HuH-7 (cell line): ENCODE measurements around the gene LILRB1.
"Not testable (repeated sequence)": the region's sequence is repeated elsewhere in the genome, so short reads cannot be mapped to it uniquely, and the experiment has no call there.

ENCODE experiments used
- DNase-seq: peaks from one replicate; pipeline ENCODE4 v3.0.0; 2011; ENCODE audit warnings: low spot score

Gene LILRB1

GRCh38 chr19:54624934-54625730 is 5.2 kb upstream of the LILRB1 start:
- DNase-seq: not testable (repeated sequence)

GRCh38 chr19:54626757-54627156 is 3.5 kb upstream of the LILRB1 start:
- no peak for DNase-seq

- not testable (repeated sequence) for DNase-seq
These were observed 2.4 kb upstream of the LILRB1 start for GRCh38 chr19:54627912-54628311.

- no peak for DNase-seq
These were observed 498 bp downstream of the LILRB1 start for GRCh38 chr19:54630782-54631181.

GRCh38 chr19:54631489-54632337 is 1.4 kb downstream of the LILRB1 start:
- not testable (repeated sequence) for DNase-seq

- DNase-seq: not testable (repeated sequence)
These were observed 2.2 kb downstream of the LILRB1 start for GRCh38 chr19:54632517-54632916.

GRCh38 chr19:54633401-54633800 is 3.1 kb downstream of the LILRB1 start:
- no peak for DNase-seq

GRCh38 chr19:54636081-54636480 is 5.8 kb downstream of the LILRB1 start:
- not testable (repeated sequence) for DNase-seq

- no peak for DNase-seq
These were observed 8.4 kb downstream of the LILRB1 start for GRCh38 chr19:54638683-54639082.

- not testable (repeated sequence) for DNase-seq
These were observed 12.7 kb downstream of the LILRB1 start for GRCh38 chr19:54642953-54643352.

- not testable (repeated sequence) for DNase-seq
These were observed 13.3 kb downstream of the LILRB1 start for GRCh38 chr19:54643583-54643982.

GRCh38 chr19:54644056-54644455 is 13.8 kb downstream of the LILRB1 start:
- no peak for DNase-seq

GRCh38 chr19:54646331-54646841 is 16.1 kb downstream of the LILRB1 start:
- DNase-seq: no peak

GRCh38 chr19:54648129-54648528 is 17.8 kb downstream of the LILRB1 start:
- no peak for DNase-seq

- no peak for DNase-seq
These were observed 19.9 kb downstream of the LILRB1 start for GRCh38 chr19:54650108-54650655.

- DNase-seq: peak; percentile 57
These were observed 23.0 kb downstream of the LILRB1 start for GRCh38 chr19:54653181-54653809.

- no peak for DNase-seq
These were observed 24.4 kb downstream of the LILRB1 start for GRCh38 chr19:54654447-54655321.

GRCh38 chr19:54659300-54659699 is 29.0 kb downstream of the LILRB1 start:
- no peak for DNase-seq

- DNase-seq: no peak
These were observed 30.0 kb downstream of the LILRB1 start for GRCh38 chr19:54660306-54660705.

- no peak for DNase-seq
These were observed 30.7 kb downstream of the LILRB1 start for GRCh38 chr19:54660964-54661363.
